GM21515 (cell line): ENCODE data around the gene COQ8A.

Source experiments
- ATAC-seq: cut with Tn5 transposase; IDR thresholded peaks from one replicate; pipeline ENCODE4 v1.9.1; 2021; ENCODE audit not compliant: unreplicated experiment

COQ8A gene

GRCh38 chr1:226972931-226973330, 32.8 kb downstream of the COQ8A start:
- no peak for ATAC-seq

- no peak for ATAC-seq
Observed at GRCh38 chr1:226973371-226973897, 33.3 kb downstream of the COQ8A start.

GRCh38 chr1:226973898-226974543, 33.9 kb downstream of the COQ8A start:
- ATAC-seq: no peak

GRCh38 chr1:226974544-226975258, 34.6 kb downstream of the COQ8A start:
- ATAC-seq: no peak

- no peak for ATAC-seq
Observed at GRCh38 chr1:226975259-226976250, 35.5 kb downstream of the COQ8A start.

GRCh38 chr1:226976276-226976977, 36.3 kb downstream of the COQ8A start:
- no peak for ATAC-seq

GRCh38 chr1:226976978-226977642, 37.0 kb downstream of the COQ8A start:
- no peak for ATAC-seq

GRCh38 chr1:226977643-226978431, 37.7 kb downstream of the COQ8A start:
- ATAC-seq: no peak

GRCh38 chr1:226978432-226979114, 38.5 kb downstream of the COQ8A start:
- no peak for ATAC-seq

GRCh38 chr1:226979115-226979516, 39.0 kb downstream of the COQ8A start:
- no peak for ATAC-seq

- ATAC-seq: no peak
Observed at GRCh38 chr1:226979517-226980121, 39.5 kb downstream of the COQ8A start.

GRCh38 chr1:226980122-226980560, 40.0 kb downstream of the COQ8A start:
- no peak for ATAC-seq

- ATAC-seq: no peak
Observed at GRCh38 chr1:226980565-226981385, 40.7 kb downstream of the COQ8A start.

GRCh38 chr1:226981386-226981817, 41.3 kb downstream of the COQ8A start:
- no peak for ATAC-seq

GRCh38 chr1:226981838-226982237, 41.7 kb downstream of the COQ8A start:
- ATAC-seq: no peak

GRCh38 chr1:226982451-226983177, 42.5 kb downstream of the COQ8A start:
- no peak for ATAC-seq
